K562 (cell line): ENCODE results near the gene PTPN11. TPM values are rescaled to one million over a fixed set of nuclear protein-coding genes. Genes with fewer than 3 reads are reported as not detected.

ENCODE experiments used
- ADNP ChIP-seq: fragments of 200-800 bp; sonication (Bioruptor generic); IDR thresholded peaks from 2 replicates; pipeline ENCODE4 v1.6.1; 2016; ENCODE audit warnings: missing genetic modification characterization, missing compliant biosample characterization
- ASH1L ChIP-seq: fragments of 450-650 bp; IDR thresholded peaks from 2 replicates; pipeline ENCODE4 v1.6.1; 2018; ENCODE audit warnings: borderline replicate concordance, mild to moderate bottlenecking, low read depth; ENCODE audit not compliant: partially characterized antibody
- CBFB ChIP-seq: sonication (generic); formaldehyde crosslinking; IDR thresholded peaks from 2 replicates; pipeline ENCODE4 v1.4.0; 2020; ENCODE audit warnings: mild to moderate bottlenecking, missing genetic modification reagents
- CCNT2 ChIP-seq: IDR thresholded peaks from 2 replicates; pipeline ENCODE4 v1.6.1; 2011; ENCODE audit warnings: borderline replicate concordance, low read depth, mild to moderate bottlenecking, moderate library complexity, mixed read lengths, low read length; ENCODE audit not compliant: insufficient read length; ENCODE audit errors: extremely low read depth
- DACH1 ChIP-seq: fragments of 450-650 bp; IDR thresholded peaks from 2 replicates; pipeline ENCODE4 v1.6.1; 2018; ENCODE audit not compliant: partially characterized antibody
- ESRRA ChIP-seq: fragments of 450-650 bp; IDR thresholded peaks from 2 replicates; pipeline ENCODE4 v1.6.1; 2014; ENCODE audit warnings: low read depth, mild to moderate bottlenecking, moderate library complexity, borderline replicate concordance
- IFI16 ChIP-seq: fragments of 250-450 bp; sonication (Bioruptor Pico); IDR thresholded peaks from 2 replicates; pipeline ENCODE4 v2.1.2; 2022; ENCODE audit warnings: mild to moderate bottlenecking, inconsistent platforms
- IRF1 ChIP-seq: sonication (generic); formaldehyde crosslinking; IDR thresholded peaks from 2 replicates; pipeline ENCODE4 v1.8.0; 2022; ENCODE audit warnings: missing genetic modification reagents, mild to moderate bottlenecking, borderline replicate concordance
- KDM4B ChIP-seq, 2 experiments: fragments of 450-650 bp in 1 of 2; sonication (generic) in 1 of 2; IDR thresholded peaks; 2 replicates each; pipeline ENCODE4 v1.6.1; 2016 to 2017; ENCODE audit warnings: borderline replicate concordance in 2 of 2, antibody characterized with exemption in 1 of 2, low read depth in 1 of 2, mild to moderate bottlenecking in 1 of 2
- MTA1 ChIP-seq: fragments of 450-650 bp; IDR thresholded peaks from 2 replicates; pipeline ENCODE4 v1.6.1; 2017; ENCODE audit warnings: borderline replicate concordance
- NBN ChIP-seq: fragments of 450-650 bp; IDR thresholded peaks from 2 replicates; pipeline ENCODE4 v1.6.1; 2016; ENCODE audit warnings: low read depth, mild to moderate bottlenecking
- NR2F6 ChIP-seq: fragments of 450-650 bp; formaldehyde crosslinking; IDR thresholded peaks from 2 replicates; pipeline ENCODE4 v1.4.0; 2020; ENCODE audit warnings: mild to moderate bottlenecking
- PHB ChIP-seq: fragments of 250-450 bp; sonication (Bioruptor Pico); IDR thresholded peaks from 2 replicates; pipeline ENCODE4 v1.5.0; 2021
- RBM25 ChIP-seq: fragments of 200-400 bp; formaldehyde crosslinking; IDR thresholded peaks from 2 replicates; pipeline ENCODE4 v1.6.1; 2018; ENCODE audit warnings: low read length, low read depth, moderate library complexity; ENCODE audit not compliant: severe bottlenecking
- TARDBP ChIP-seq: fragments of 450-650 bp; IDR thresholded peaks from 2 replicates; pipeline ENCODE4 v1.6.1; 2016
- TFE3 ChIP-seq: fragments of 450-650 bp; formaldehyde crosslinking; IDR thresholded peaks from 2 replicates; pipeline ENCODE4 v1.4.0; 2020; ENCODE audit warnings: mild to moderate bottlenecking, mixed read lengths
- ZNF347 ChIP-seq: fragments of 450-650 bp; formaldehyde crosslinking; IDR thresholded peaks from 2 replicates; pipeline ENCODE4 v1.4.0; 2020; ENCODE audit warnings: low read depth, mild to moderate bottlenecking, moderate library complexity
- ZNF785 ChIP-seq: fragments of 250-450 bp; sonication (Bioruptor Pico); IDR thresholded peaks from 2 replicates; pipeline ENCODE4 v1.4.0; 2020; ENCODE audit warnings: mild to moderate bottlenecking
- polyA plus RNA-seq, 8 experiments: library from polyadenylated mRNA; depleted of rRNA in 4 of 8; stranded (reverse) in 5 of 8; unstranded in 3 of 8; fragments of >200 nt; fragmentation: Nextera tagmentation in 2 of 8; fragmentation: Illumina TruSeq in 1 of 8; extraction: Ambion mirVana in 2 of 8; extraction: Trizol in 1 of 8; gene quantifications; 2 replicates each; pipeline versions ENCODE4 v1.2.1 to v1.2.3, GENCODE V29; 2011 to 2014; ENCODE audit warnings: inconsistent platforms in 1 of 8, missing spikeins in 1 of 8
- total RNA-seq, 7 experiments: library from RNA; depleted of rRNA in 6 of 7; stranded (reverse); fragments of >200 nt in 6 of 7; fragmentation: Illumina TruSeq in 2 of 7; extraction: Trizol in 2 of 7; gene quantifications; 2 replicates each; pipeline versions ENCODE4 v1.2.1 to v1.2.3, GENCODE V29; 2011 to 2021; ENCODE audit warnings: low replicate concordance in 1 of 7
- TF ChIP-seq, protein P1 (sequence below): fragments of 250-450 bp; sonication (Bioruptor Pico); IDR thresholded peaks from 2 replicates; pipeline ENCODE4 v1.4.0; 2020

Gene PTPN11
- total and polyA plus RNA-seq, 9 of the 15 experiments (the other 6 are each of a cell fraction or from before 2014, with no cell fraction given) = 22.5 to 126 (median 79.7) TPM

DNA sequence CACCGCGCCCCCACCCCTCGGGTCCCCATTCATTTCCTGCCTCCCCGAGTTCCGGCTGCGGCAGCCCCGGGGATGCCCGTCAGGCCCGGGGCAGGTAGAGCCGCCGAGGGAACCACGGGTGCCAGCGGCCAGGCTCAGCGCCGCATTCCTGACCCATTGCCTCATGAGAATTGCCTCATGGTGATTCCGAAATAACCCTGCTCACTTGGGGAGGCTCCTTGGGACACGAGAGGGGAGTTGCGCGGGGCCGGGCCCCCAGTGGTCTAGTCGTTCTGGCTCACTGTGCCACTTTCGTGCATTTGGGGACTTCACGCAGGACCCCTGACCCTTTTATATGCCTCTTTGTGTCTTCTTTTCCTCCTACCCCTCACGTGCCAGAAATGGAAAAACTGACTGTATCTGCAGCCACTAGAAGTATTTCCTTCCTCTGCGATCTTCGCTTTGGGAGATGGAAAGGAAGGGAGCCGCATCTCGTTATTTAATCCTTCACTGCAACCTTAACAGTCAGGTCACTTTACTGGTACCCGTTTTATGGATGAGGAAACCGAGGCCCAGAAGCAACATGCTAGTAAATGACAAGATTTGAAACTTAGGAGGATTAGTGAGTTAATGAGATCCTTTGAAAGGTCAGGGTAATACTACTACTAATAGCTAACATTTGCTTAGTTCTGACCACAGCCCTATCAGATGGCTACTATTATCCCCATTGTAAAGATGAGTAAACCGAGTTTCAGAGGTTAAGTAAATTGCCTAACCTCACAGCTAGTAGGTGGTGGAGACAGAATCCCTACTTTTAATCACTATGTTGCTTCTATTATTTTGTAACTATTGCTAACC lies 768 bp downstream of the PTPN11 start (continued):
- TF ChIP-seq, protein P1, sequence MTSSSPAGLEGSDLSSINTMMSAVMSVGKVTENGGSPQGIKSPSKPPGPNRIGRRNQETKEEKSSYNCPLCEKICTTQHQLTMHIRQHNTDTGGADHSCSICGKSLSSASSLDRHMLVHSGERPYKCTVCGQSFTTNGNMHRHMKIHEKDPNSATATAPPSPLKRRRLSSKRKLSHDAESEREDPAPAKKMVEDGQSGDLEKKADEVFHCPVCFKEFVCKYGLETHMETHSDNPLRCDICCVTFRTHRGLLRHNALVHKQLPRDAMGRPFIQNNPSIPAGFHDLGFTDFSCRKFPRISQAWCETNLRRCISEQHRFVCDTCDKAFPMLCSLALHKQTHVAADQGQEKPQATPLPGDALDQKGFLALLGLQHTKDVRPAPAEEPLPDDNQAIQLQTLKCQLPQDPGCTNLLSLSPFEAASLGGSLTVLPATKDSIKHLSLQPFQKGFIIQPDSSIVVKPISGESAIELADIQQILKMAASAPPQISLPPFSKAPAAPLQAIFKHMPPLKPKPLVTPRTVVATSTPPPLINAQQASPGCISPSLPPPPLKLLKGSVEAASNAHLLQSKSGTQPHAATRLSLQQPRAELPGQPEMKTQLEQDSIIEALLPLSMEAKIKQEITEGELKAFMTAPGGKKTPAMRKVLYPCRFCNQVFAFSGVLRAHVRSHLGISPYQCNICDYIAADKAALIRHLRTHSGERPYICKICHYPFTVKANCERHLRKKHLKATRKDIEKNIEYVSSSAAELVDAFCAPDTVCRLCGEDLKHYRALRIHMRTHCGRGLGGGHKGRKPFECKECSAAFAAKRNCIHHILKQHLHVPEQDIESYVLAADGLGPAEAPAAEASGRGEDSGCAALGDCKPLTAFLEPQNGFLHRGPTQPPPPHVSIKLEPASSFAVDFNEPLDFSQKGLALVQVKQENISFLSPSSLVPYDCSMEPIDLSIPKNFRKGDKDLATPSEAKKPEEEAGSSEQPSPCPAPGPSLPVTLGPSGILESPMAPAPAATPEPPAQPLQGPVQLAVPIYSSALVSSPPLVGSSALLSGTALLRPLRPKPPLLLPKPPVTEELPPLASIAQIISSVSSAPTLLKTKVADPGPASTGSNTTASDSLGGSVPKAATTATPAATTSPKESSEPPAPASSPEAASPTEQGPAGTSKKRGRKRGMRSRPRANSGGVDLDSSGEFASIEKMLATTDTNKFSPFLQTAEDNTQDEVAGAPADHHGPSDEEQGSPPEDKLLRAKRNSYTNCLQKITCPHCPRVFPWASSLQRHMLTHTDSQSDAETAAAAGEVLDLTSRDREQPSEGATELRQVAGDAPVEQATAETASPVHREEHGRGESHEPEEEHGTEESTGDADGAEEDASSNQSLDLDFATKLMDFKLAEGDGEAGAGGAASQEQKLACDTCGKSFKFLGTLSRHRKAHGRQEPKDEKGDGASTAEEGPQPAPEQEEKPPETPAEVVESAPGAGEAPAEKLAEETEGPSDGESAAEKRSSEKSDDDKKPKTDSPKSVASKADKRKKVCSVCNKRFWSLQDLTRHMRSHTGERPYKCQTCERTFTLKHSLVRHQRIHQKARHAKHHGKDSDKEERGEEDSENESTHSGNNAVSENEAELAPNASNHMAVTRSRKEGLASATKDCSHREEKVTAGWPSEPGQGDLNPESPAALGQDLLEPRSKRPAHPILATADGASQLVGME (CRISPR knock-in tag) = no peak
- TF ChIP-seq ADNP (tag) = peak; percentile 97
- TF ChIP-seq IRF1 (CRISPR knock-in tag) = no peak
- TF ChIP-seq TARDBP = no peak
- no peak for TF ChIP-seq PHB (CRISPR knock-in tag)
- no peak for TF ChIP-seq ZNF785 (CRISPR knock-in tag)
- no peak for TF ChIP-seq MTA1
- TF ChIP-seq CBFB (CRISPR knock-in tag) = no peak
- TF ChIP-seq ASH1L = no peak
- TF ChIP-seq RBM25 = peak; percentile 99
- no peak for TF ChIP-seq NBN
- TF ChIP-seq DACH1 = peak; percentile 57
- no peak for TF ChIP-seq IFI16 (CRISPR knock-in tag)
- no peak for TF ChIP-seq KDM4B (IDR thresholded peaks at IDR 0.05; ENCODE audit: borderline replicate concordance in 2 of 2, low read depth in 1 of 2)
- TF ChIP-seq ZNF347 (CRISPR knock-in tag) = no peak
- no peak for TF ChIP-seq CCNT2
- no peak for TF ChIP-seq NR2F6 (CRISPR knock-in tag)
- TF ChIP-seq TFE3 (CRISPR knock-in tag) = no peak
- peak; percentile 84 for TF ChIP-seq ESRRA
